ENCODE data around the gene RFX3. TPM values are rescaled to one million over a fixed set of nuclear protein-coding genes. Genes with fewer than 3 reads are reported as not detected.

RFX3 gene
- total RNA-seq, 1 experiment from 2014 or later, result 9.9 TPM

- H3K9me3 ChIP-seq (ENCODE audit: control insufficient read depth, low read depth, low read length), result no peaks in the 10 kb centered on the region
- H2BK120ac ChIP-seq (ENCODE audit: low read depth, low read length, poor library complexity, severe bottlenecking), result no peak overlapping the region
- H2BK12ac ChIP-seq (ENCODE audit: insufficient read length, low read depth, low read length), result no peak overlapping the region
- no peaks in the 10 kb centered on the region for H3K27me3 ChIP-seq (ENCODE audit: insufficient read depth, low read length)
- no peak overlapping the region for H2BK15ac ChIP-seq (ENCODE audit: low read depth, low read length)
- H3K23me2 ChIP-seq (ENCODE audit: insufficient read length, low read depth, low read length, poor library complexity, severe bottlenecking), result peaks cover 1% of the 10 kb centered on the region
- H3K18ac ChIP-seq (ENCODE audit: insufficient read length, low read depth, low read length), result no peak overlapping the region
- Mint-ChIP-seq H3K27ac (no peak overlapping the region), H3K9me3 (no peaks in the 10 kb centered on the region; a peak in 1 of 5 replicates), H3K4me3 (no peak overlapping the region), H3K27me3 (ENCODE audit: low read depth) (no peaks in the 10 kb centered on the region), H3K4me1 (peaks cover 26 to 32% of the 10 kb centered on the region in 2 experiments), H3K36me3 (ENCODE audit: insufficient read depth in 1 of 3, low read depth in 3 of 3) (peaks cover 2 to 26% (median 11%) of the 10 kb centered on the region in 3 experiments; a peak in 5 of 7 replicates)
- no peak overlapping the region for H2BK20ac ChIP-seq (ENCODE audit: low read depth, low read length, poor library complexity, severe bottlenecking)
- H4K20me1 ChIP-seq (ENCODE audit: control insufficient read depth, insufficient read depth, insufficient read length), result no peaks in the 10 kb centered on the region
- H2BK5ac ChIP-seq (ENCODE audit: insufficient read length, low read length), result no peak overlapping the region
- H4K5ac ChIP-seq (ENCODE audit: insufficient read length, low read depth, low read length), result no peak overlapping the region
- H2AFZ ChIP-seq (ENCODE audit: low read length), result no peak overlapping the region
- H3K4me2 ChIP-seq (ENCODE audit: insufficient read depth, insufficient read length, low read length), result no peak overlapping the region
- H4K8ac ChIP-seq (replicated peaks; ENCODE audit: insufficient read length, low read depth, low read length), result no peak overlapping the region
- H3K56ac ChIP-seq (ENCODE audit: insufficient read length, low read depth, low read length), result no peak overlapping the region
- no peak overlapping the region for H2AK5ac ChIP-seq (ENCODE audit: insufficient read length, low read length)
- DNase-seq, result no peak
- H3K4me1 ChIP-seq (ENCODE audit: insufficient read depth, low read length), result no peaks in the 10 kb centered on the region; the same call in 1 of the 2 replicates
- TF ChIP-seq CTCF (conservative IDR thresholded peaks at IDR 0.05), result no peak
- H3K79me1 ChIP-seq (ENCODE audit: insufficient read depth, low read depth, low read length, poor library complexity, severe bottlenecking), result no peaks in the 10 kb centered on the region
- H3K27ac ChIP-seq (ENCODE audit: insufficient read length, low read depth, low read length), result no peak overlapping the region
- no peak overlapping the region for H3K23ac ChIP-seq (ENCODE audit: insufficient read length, low read depth, low read length)
- no peak overlapping the region for H4K91ac ChIP-seq (ENCODE audit: insufficient read length, low read depth, low read length)
- no peak overlapping the region for H3K14ac ChIP-seq (ENCODE audit: insufficient read depth, low read length)
- no peak overlapping the region for H3K9ac ChIP-seq (ENCODE audit: extremely low read depth, insufficient read length, low read length)
- H3T11ph ChIP-seq (ENCODE audit: low read length), result no peak overlapping the region
- no peak overlapping the region for H3K4ac ChIP-seq (ENCODE audit: low read depth, low read length)
- no peaks in the 10 kb centered on the region; the same call in 1 of the 2 replicates for H3K79me2 ChIP-seq (ENCODE audit: insufficient read depth, low read length)
Observed at GRCh38 chr9:3532158-3532557, 6.4 kb upstream of the RFX3 start.

Data from H9 (cell line).